ENCODE results near the gene LPO. TPM values are rescaled to one million over a fixed set of nuclear protein-coding genes. Genes with fewer than 3 reads are reported as not detected.

Gene LPO
- 0.05 to 0.07 TPM (median 0.06 TPM) in 3 of 5 replicates, not detected in the others for total RNA-seq (2022; extraction: Qiagen RNA extraction)

DNA sequence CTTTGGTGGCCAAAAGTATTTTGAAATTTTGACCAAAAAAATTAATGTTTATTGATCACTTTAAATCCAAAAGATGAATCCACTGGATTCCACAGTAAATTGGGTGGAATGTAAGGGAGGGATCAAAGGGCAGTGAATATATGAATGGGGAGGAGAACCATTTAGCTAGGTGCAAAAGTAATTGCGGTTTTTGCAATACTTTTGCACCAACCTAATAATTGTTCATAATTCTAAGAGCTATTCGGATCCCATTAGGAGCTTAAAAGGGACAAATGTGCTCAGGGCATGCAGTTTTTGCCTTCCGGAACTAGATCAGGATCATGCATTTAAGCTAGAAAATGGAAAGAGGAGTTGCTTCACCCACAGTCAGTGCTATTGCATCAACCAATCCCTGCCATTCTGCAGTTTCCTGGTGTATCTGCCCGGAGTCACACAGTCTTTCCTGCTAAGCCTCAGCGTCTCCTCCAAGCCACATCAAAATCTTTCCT, at the start of gene LPO:
TSS of gene LPO (plus strand) at position 438 of the 488 bp plus-strand sequence. CDS start 4,396 bp downstream, outside the sequence.

DNA sequence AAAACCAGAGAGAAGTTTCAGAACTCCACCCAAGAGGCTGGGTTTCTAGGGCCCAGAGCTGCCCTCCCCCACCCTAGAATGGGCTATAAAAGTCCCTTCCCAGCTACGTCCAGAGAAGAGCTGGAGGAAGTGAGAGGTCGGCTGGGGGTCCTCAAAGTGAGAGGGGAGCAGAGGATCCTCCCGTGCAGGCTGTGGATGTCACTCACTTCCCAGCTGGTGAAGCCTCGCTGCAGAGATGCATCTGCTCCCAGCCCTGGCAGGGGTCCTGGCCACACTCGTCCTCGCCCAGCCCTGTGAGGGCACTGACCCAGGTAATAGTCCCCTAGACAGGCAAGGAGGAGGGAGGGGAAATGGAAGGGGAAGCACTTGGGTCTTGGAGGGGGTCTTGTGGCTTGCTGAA, 45.8 kb upstream of the LPO start, which contains the start of gene EPX:
TSS of gene EPX (plus strand) at position 115 of the 400 bp plus-strand sequence. CDS start at position 236, 121 bp downstream.

DNA sequence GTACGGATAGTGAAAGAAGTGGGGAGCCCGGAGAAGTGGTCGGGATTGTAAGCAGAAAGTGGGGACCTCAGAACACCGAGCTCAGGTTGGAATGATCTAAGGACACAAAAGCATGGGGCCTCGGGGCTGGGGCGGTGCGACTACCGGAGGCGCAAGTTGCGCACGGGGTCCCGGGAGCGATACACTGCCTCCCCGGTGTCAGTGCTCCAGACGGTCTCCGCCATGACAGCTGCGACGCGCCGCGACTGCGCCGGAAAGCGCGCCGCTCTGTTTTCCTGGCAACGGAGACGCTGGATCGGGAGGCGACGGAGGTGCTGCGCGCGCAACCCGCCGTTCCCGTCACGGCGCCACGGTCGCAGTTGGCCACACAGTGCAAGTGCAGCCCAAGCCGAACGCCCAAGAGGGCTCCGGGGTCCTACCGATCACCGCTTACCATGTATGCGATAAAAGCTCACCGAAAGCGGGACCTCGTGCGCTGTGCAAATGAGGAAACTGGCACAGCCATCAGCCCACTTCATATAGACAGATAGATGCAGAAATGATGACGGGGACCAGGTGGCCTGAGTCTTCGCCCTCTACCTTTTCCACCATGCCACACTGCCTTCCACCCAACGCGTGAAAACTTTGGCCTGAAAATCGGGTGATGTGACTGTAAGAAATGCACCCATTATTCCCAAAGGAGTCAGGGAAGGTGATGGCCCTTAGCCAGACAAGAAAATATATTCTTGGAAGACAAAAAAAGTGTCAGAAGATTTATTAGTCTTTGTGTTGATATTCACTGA, 19.2 kb upstream of the LPO start, which contains the start of gene MKS1:
TSS of gene MKS1 (minus strand) at position 249 of the 782 bp plus-strand sequence. CDS start at position 224, 25 bp downstream.

DNA sequence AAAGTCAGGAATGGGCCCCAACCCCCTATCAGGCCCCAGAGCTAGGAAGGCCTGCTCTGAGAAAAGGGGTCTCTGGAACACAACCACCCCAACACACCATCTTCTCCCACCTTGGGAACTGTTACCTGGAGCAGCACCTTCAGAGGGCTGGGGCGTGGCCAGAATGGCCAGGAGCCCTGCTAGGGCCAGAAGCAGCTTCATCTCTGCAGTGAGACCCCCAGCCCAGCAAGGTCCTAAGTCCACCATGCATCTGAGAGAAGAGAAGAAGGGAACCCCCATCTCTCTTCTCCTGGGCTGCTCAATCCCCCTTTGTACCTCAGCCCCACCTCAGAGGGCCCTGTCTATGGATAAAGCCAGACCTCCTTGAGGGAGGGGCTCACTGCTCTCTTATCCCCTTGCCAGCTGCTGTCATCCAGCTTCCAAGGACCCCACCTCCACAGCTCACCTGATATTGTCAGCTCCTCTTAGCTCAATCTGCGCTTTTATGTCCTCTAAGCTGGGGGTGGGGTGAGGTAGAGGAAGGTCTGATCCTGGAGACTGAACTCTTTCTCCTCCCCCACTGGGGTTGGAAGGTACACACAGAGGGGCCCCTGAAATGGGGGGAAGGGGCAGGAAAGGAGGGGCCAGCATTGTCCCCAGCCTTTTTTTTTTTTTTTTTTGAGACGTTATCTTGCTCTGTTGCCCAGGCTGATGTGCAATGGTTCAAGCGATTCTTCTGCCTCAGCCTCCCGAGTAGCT, 42.3 kb downstream of the LPO start, which contains the start of gene MPO:
TSS of gene MPO (minus strand) at position 456 of the 738 bp plus-strand sequence. CDS start at position 279, 177 bp downstream.

Other genes with a start within 250 kb of the LPO start
- 263 to 311 TPM (median 283 TPM) in 5 replicates for gene SRSF1, start 231.3 kb upstream of the LPO start, total RNA-seq (2022; extraction: Qiagen RNA extraction)
- 21.1 to 25.3 TPM (median 24.7 TPM) in 5 replicates for gene DYNLL2, start 155.2 kb upstream of the LPO start, total RNA-seq (2022; extraction: Qiagen RNA extraction)
- 0.02 TPM in 1 of 5 replicates, not detected in the others for gene OR4D1, start 90.2 kb upstream of the LPO start, total RNA-seq (2022; extraction: Qiagen RNA extraction)
- not detected in 5 replicates for gene OR4D2, start 71.6 kb upstream of the LPO start, total RNA-seq (2022; extraction: Qiagen RNA extraction)
- not detected in 5 replicates for gene EPX, start 45.9 kb upstream of the LPO start, total RNA-seq (2022; extraction: Qiagen RNA extraction)
- 9.5 to 12.4 TPM (median 10.6 TPM) in 5 replicates for gene MKS1, start 19.3 kb upstream of the LPO start, total RNA-seq (2022; extraction: Qiagen RNA extraction)
- gene MPO, start 42.4 kb downstream of the LPO start, total RNA-seq (2022; extraction: Qiagen RNA extraction), result not detected in 5 replicates
- gene TSPOAP1, start 90.2 kb downstream of the LPO start, total RNA-seq (2022; extraction: Qiagen RNA extraction), result 0.07 TPM in 1 of 5 replicates, not detected in the others
- gene SUPT4H1, start 113.6 kb downstream of the LPO start, total RNA-seq (2022; extraction: Qiagen RNA extraction), result 96.8 to 156 TPM (median 134 TPM) in 5 replicates
- 0.20 to 0.86 TPM (median 0.40 TPM) in 5 replicates for gene RNF43, start 178.9 kb downstream of the LPO start, total RNA-seq (2022; extraction: Qiagen RNA extraction)
- gene HSF5, start 249.8 kb downstream of the LPO start, total RNA-seq (2022; extraction: Qiagen RNA extraction), result not detected in 5 replicates

Measured in A549 treated with dexamethasone at 1 μM for 4 hours (cell line).